RPMI8226 (cell line): Measurements from ENCODE around the gene CDC42SE2.
"Not testable (repeated sequence)": the region's sequence is repeated elsewhere in the genome, so short reads cannot be mapped to it uniquely, and the experiment has no call there.

Source experiments
- DNase-seq: peaks from one replicate; pipeline ENCODE4 v3.0.0-alpha.2; 2015

CDC42SE2 gene

GRCh38 chr5:131328536-131329285 lies 64.9 kb downstream of the CDC42SE2 start:
- DNase-seq, result peak; percentile 40

GRCh38 chr5:131329286-131329560 lies 65.4 kb downstream of the CDC42SE2 start:
- no peak for DNase-seq

GRCh38 chr5:131330031-131330430 lies 66.2 kb downstream of the CDC42SE2 start:
- no peak for DNase-seq

- DNase-seq, result not testable (repeated sequence)
Observed at GRCh38 chr5:131335756-131336155, 71.9 kb downstream of the CDC42SE2 start.

- not testable (repeated sequence) for DNase-seq
Observed at GRCh38 chr5:131336801-131337200, 72.9 kb downstream of the CDC42SE2 start.

- DNase-seq, result not testable (repeated sequence)
Observed at GRCh38 chr5:131337240-131338050, 73.6 kb downstream of the CDC42SE2 start.

GRCh38 chr5:131338051-131338453 lies 74.2 kb downstream of the CDC42SE2 start:
- no peak for DNase-seq

- DNase-seq, result not testable (repeated sequence)
Observed at GRCh38 chr5:131344288-131344687, 80.4 kb downstream of the CDC42SE2 start.

GRCh38 chr5:131346204-131346603 lies 82.4 kb downstream of the CDC42SE2 start:
- DNase-seq, result not testable (repeated sequence)

- DNase-seq, result no peak
Observed at GRCh38 chr5:131353991-131354390, 90.1 kb downstream of the CDC42SE2 start.

- DNase-seq, result no peak
Observed at GRCh38 chr5:131355971-131356528, 92.2 kb downstream of the CDC42SE2 start.

GRCh38 chr5:131356619-131357018 lies 92.8 kb downstream of the CDC42SE2 start:
- DNase-seq, result no peak

- no peak for DNase-seq
Observed at GRCh38 chr5:131357739-131358561, 94.1 kb downstream of the CDC42SE2 start.

GRCh38 chr5:131361677-131362315 lies 97.9 kb downstream of the CDC42SE2 start:
- no peak for DNase-seq

- no peak for DNase-seq
Observed at GRCh38 chr5:131363811-131364506, 100.1 kb downstream of the CDC42SE2 start.

GRCh38 chr5:131364507-131365050 lies 100.7 kb downstream of the CDC42SE2 start:
- DNase-seq, result no peak

GRCh38 chr5:131366428-131366827 lies 102.6 kb downstream of the CDC42SE2 start:
- no peak for DNase-seq

- no peak for DNase-seq
Observed at GRCh38 chr5:131367219-131367860, 103.5 kb downstream of the CDC42SE2 start.

- no peak for DNase-seq
Observed at GRCh38 chr5:131368866-131369265, 105.0 kb downstream of the CDC42SE2 start.

- no peak for DNase-seq
Observed at GRCh38 chr5:131369558-131369957, 105.7 kb downstream of the CDC42SE2 start.

GRCh38 chr5:131371835-131372234 lies 108.0 kb downstream of the CDC42SE2 start:
- no peak for DNase-seq
